ENCODE measurements around the gene SIN3A.

DNA sequence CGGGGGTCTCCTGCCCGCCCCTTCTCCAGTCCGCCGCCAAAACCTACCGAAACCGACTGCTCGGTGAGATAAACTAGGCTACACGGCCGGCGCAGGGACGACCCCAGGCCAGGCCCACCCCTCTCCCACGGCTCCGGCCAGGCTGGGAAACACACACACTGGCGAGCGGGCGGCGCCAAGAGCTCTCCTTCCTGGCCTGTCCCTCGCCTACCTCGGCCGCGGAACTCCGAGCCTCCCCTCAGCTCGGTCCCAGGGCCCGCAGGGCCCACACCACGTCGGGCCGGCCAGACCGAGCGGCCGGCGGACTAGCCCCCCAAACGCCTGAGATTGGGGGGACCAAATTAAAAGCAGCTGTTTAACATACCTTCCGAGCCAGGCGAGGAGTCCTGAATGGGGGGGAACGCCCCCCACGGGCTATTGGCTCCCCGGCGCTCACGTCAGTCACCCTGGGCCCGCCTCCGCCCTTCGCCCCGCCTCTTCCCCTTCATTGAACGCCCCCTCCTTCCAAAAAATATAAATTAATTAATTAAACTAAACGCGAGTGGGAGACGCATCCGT lies 4.0 kb upstream of the SIN3A start:
- TF ChIP-seq CTCF (IDR thresholded peaks at IDR 0.05) (no peak), POLR2AphosphoS5 (IDR thresholded peaks at IDR 0.05; ENCODE audit: low read depth, low read length) (peak; percentile 46; the same call in 1 of the 2 replicates), SIN3A (IDR thresholded peaks at IDR 0.05; ENCODE audit: borderline replicate concordance, insufficient read depth, low read depth, low read length) (peak; percentile 57; the same call in 1 of the 2 replicates)
- TF ChIP-seq, protein P1, sequence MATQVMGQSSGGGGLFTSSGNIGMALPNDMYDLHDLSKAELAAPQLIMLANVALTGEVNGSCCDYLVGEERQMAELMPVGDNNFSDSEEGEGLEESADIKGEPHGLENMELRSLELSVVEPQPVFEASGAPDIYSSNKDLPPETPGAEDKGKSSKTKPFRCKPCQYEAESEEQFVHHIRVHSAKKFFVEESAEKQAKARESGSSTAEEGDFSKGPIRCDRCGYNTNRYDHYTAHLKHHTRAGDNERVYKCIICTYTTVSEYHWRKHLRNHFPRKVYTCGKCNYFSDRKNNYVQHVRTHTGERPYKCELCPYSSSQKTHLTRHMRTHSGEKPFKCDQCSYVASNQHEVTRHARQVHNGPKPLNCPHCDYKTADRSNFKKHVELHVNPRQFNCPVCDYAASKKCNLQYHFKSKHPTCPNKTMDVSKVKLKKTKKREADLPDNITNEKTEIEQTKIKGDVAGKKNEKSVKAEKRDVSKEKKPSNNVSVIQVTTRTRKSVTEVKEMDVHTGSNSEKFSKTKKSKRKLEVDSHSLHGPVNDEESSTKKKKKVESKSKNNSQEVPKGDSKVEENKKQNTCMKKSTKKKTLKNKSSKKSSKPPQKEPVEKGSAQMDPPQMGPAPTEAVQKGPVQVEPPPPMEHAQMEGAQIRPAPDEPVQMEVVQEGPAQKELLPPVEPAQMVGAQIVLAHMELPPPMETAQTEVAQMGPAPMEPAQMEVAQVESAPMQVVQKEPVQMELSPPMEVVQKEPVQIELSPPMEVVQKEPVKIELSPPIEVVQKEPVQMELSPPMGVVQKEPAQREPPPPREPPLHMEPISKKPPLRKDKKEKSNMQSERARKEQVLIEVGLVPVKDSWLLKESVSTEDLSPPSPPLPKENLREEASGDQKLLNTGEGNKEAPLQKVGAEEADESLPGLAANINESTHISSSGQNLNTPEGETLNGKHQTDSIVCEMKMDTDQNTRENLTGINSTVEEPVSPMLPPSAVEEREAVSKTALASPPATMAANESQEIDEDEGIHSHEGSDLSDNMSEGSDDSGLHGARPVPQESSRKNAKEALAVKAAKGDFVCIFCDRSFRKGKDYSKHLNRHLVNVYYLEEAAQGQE (IDR thresholded peaks at IDR 0.05; ENCODE audit: insufficient read depth in 1 of 2, low read depth in 2 of 2, low read length in 1 of 2) = no peak

Measured in Panc1 (cell line).